Activated naive CD8-positive, alpha-beta T cell treated with anti-CD3 and anti-CD28 coated beads, Interleukin-2, amount 10 ng/mL, durations not matched to agents 7 days and 5 days (primary cell): ENCODE data around the gene ENTR1. TPM values are rescaled to one million over a fixed set of nuclear protein-coding genes. Genes with fewer than 3 reads are reported as not detected.

ENCODE experiments used
- ATAC-seq: fragments of 150-1000 bp; cut with Tn5 transposase; one replicate; pipeline ENCODE4 v1.10.0; 2021; ENCODE audit warnings: low read depth, moderate library complexity
- POLR2A ChIA-PET: fragments of 350-600 bp; sonication (Branson Sonifier 250); formaldehyde crosslinking; loops from one replicate; lab custom pipeline; 2021; ENCODE audit warnings: antibody characterized with exemption; lab: Charles Lee
- DNase-seq: peaks from one replicate; pipeline ENCODE4 v3.0.0; 2021
- H3K27ac Mint-ChIP-seq: one replicate; pipeline ENCODE4 v1.8.0; 2022; ENCODE audit warnings: mild to moderate bottlenecking, mixed read lengths
- H3K27me3 Mint-ChIP-seq: one replicate; pipeline ENCODE4 v1.8.0; 2022; ENCODE audit warnings: mild to moderate bottlenecking, moderate library complexity, mixed read lengths
- H3K36me3 Mint-ChIP-seq: one replicate; pipeline ENCODE4 v1.8.0; 2021; ENCODE audit warnings: mild to moderate bottlenecking, mixed read lengths
- H3K4me1 Mint-ChIP-seq: one replicate; pipeline ENCODE4 v1.8.0; 2021; ENCODE audit warnings: mixed read lengths
- H3K4me3 Mint-ChIP-seq: one replicate; pipeline ENCODE4 v1.8.0; 2022; ENCODE audit warnings: mild to moderate bottlenecking, moderate library complexity, mixed read lengths
- H3K9me3 Mint-ChIP-seq: one replicate; pipeline ENCODE4 v1.8.0; 2021; ENCODE audit warnings: mixed read lengths
- total RNA-seq, 2 experiments: library from RNA; stranded (reverse); gene quantifications; one replicate each; pipeline ENCODE4 v1.2.3, GENCODE V29; 2021

ENTR1 gene
- total RNA-seq, 2 experiments from 2014 or later = 55.5 to 56.2 TPM

GRCh38 chr9:136361047-136361753 is 49.2 kb downstream of the ENTR1 start:
- Mint-ChIP-seq H3K4me3 (no peak overlapping the region), H3K9me3 (no peaks in the 10 kb centered on the region), H3K36me3 (no peaks in the 10 kb centered on the region), H3K27me3 (no peaks in the 10 kb centered on the region), H3K4me1 (peaks cover 2% of the 10 kb centered on the region), H3K27ac (no peak overlapping the region)
- POLR2A ChIA-PET = no interaction called here
- no peak for ATAC-seq
- no peak for DNase-seq

GRCh38 chr9:136359774-136360718 is 50.4 kb downstream of the ENTR1 start:
- Mint-ChIP-seq H3K27ac (no peak overlapping the region), H3K4me1 (peaks cover 2% of the 10 kb centered on the region), H3K27me3 (no peaks in the 10 kb centered on the region), H3K4me3 (no peak overlapping the region), H3K9me3 (no peaks in the 10 kb centered on the region), H3K36me3 (no peaks in the 10 kb centered on the region)
- POLR2A ChIA-PET = no interaction called here
- DNase-seq = no peak
- no peak for ATAC-seq

GRCh38 chr9:136358888-136359287 is 51.5 kb downstream of the ENTR1 start:
- DNase-seq (no peak), ATAC-seq (no peak)
- H3K27me3 Mint-ChIP-seq = no peaks in the 10 kb centered on the region
- peaks cover 2% of the 10 kb centered on the region for H3K4me1 Mint-ChIP-seq
- H3K9me3 Mint-ChIP-seq = no peaks in the 10 kb centered on the region
- no peaks in the 10 kb centered on the region for H3K36me3 Mint-ChIP-seq
- no peak overlapping the region for H3K4me3 Mint-ChIP-seq
- POLR2A ChIA-PET = no interaction called here
- no peak overlapping the region for H3K27ac Mint-ChIP-seq

- no peaks in the 10 kb centered on the region for H3K36me3 Mint-ChIP-seq
- POLR2A ChIA-PET = no interaction called here
- ATAC-seq = no peak
- no peak overlapping the region for H3K27ac Mint-ChIP-seq
- H3K27me3 Mint-ChIP-seq = no peaks in the 10 kb centered on the region
- no peak overlapping the region for H3K4me3 Mint-ChIP-seq
- DNase-seq = no peak
- peaks cover 2% of the 10 kb centered on the region for H3K4me1 Mint-ChIP-seq
- H3K9me3 Mint-ChIP-seq = no peaks in the 10 kb centered on the region
Measured at GRCh38 chr9:136358016-136358415, 52.4 kb downstream of the ENTR1 start.

GRCh38 chr9:136357202-136357725 is 53.1 kb downstream of the ENTR1 start:
- Mint-ChIP-seq H3K27ac (no peak overlapping the region), H3K4me1 (no peaks in the 10 kb centered on the region), H3K4me3 (no peak overlapping the region), H3K27me3 (no peaks in the 10 kb centered on the region), H3K9me3 (no peaks in the 10 kb centered on the region), H3K36me3 (no peaks in the 10 kb centered on the region)
- ATAC-seq = no peak
- POLR2A ChIA-PET = no interaction called here
- DNase-seq = no peak

GRCh38 chr9:136355616-136356557 is 54.5 kb downstream of the ENTR1 start:
- H3K27me3 Mint-ChIP-seq = no peaks in the 10 kb centered on the region

GRCh38 chr9:136354592-136355085 is 55.8 kb downstream of the ENTR1 start:
- Mint-ChIP-seq H3K27me3 (no peaks in the 10 kb centered on the region), H3K4me1 (no peaks in the 10 kb centered on the region), H3K9me3 (no peaks in the 10 kb centered on the region), H3K4me3 (no peak overlapping the region), H3K36me3 (no peaks in the 10 kb centered on the region), H3K27ac (no peak overlapping the region)
- POLR2A ChIA-PET = interaction anchor here (0.9 kb wide), 1 partner anchor 9 kb away, joined by 5 read pairs; the partner anchor contains the start of gene DNLZ
- DNase-seq = no peak
- no peak for ATAC-seq

More at GRCh38 chr9:136355616-136356557, 54.5 kb downstream of the ENTR1 start:
- DNase-seq (no peak), ATAC-seq (no peak)
- H3K4me3 Mint-ChIP-seq = no peak overlapping the region
- no peak overlapping the region for H3K27ac Mint-ChIP-seq
- H3K9me3 Mint-ChIP-seq = no peaks in the 10 kb centered on the region
- no peaks in the 10 kb centered on the region for H3K4me1 Mint-ChIP-seq
- H3K36me3 Mint-ChIP-seq = no peaks in the 10 kb centered on the region
- POLR2A ChIA-PET = no interaction called here

- POLR2A ChIA-PET = interaction anchor here (0.9 kb wide), 1 partner anchor 9 kb away, joined by 5 read pairs; the partner anchor contains the start of gene DNLZ
- DNase-seq (no peak), ATAC-seq (no peak)
- Mint-ChIP-seq H3K9me3 (no peaks in the 10 kb centered on the region), H3K27me3 (no peaks in the 10 kb centered on the region), H3K4me3 (no peak overlapping the region), H3K4me1 (no peaks in the 10 kb centered on the region), H3K27ac (no peak overlapping the region), H3K36me3 (no peaks in the 10 kb centered on the region)
Measured at GRCh38 chr9:136353757-136354488, 56.5 kb downstream of the ENTR1 start.

- no peaks in the 10 kb centered on the region for H3K4me1 Mint-ChIP-seq
- H3K9me3 Mint-ChIP-seq = no peaks in the 10 kb centered on the region
- no peak overlapping the region for H3K27ac Mint-ChIP-seq
- POLR2A ChIA-PET = no interaction called here
- ATAC-seq (no peak), DNase-seq (no peak)
- no peaks in the 10 kb centered on the region for H3K27me3 Mint-ChIP-seq
- no peaks in the 10 kb centered on the region for H3K36me3 Mint-ChIP-seq
- H3K4me3 Mint-ChIP-seq = no peak overlapping the region
Measured at GRCh38 chr9:136353088-136353487, 57.3 kb downstream of the ENTR1 start.

GRCh38 chr9:136352682-136353081 is 57.7 kb downstream of the ENTR1 start:
- no peaks in the 10 kb centered on the region for H3K9me3 Mint-ChIP-seq
- H3K27me3 Mint-ChIP-seq = no peaks in the 10 kb centered on the region
- DNase-seq = no peak
- H3K4me1 Mint-ChIP-seq = no peaks in the 10 kb centered on the region
- H3K4me3 Mint-ChIP-seq = no peak overlapping the region
- ATAC-seq = no peak
- POLR2A ChIA-PET = no interaction called here
- no peaks in the 10 kb centered on the region for H3K36me3 Mint-ChIP-seq
- H3K27ac Mint-ChIP-seq = no peak overlapping the region
